GM18867 (cell line): ENCODE results near the gene BBX.

ENCODE experiments used
- ATAC-seq: cut with Tn5 transposase; IDR thresholded peaks from one replicate; pipeline ENCODE4 v1.9.1; 2021; ENCODE audit warnings: mild to moderate bottlenecking, moderate library complexity; ENCODE audit not compliant: unreplicated experiment

The BBX gene

GRCh38 chr3:107598926-107599771, 76.4 kb downstream of the BBX start:
- ATAC-seq: peak; percentile 84

GRCh38 chr3:107599772-107600145, 77.0 kb downstream of the BBX start:
- ATAC-seq: no peak

- no peak for ATAC-seq
Measured at GRCh38 chr3:107600780-107601179, 78.0 kb downstream of the BBX start.

DNA sequence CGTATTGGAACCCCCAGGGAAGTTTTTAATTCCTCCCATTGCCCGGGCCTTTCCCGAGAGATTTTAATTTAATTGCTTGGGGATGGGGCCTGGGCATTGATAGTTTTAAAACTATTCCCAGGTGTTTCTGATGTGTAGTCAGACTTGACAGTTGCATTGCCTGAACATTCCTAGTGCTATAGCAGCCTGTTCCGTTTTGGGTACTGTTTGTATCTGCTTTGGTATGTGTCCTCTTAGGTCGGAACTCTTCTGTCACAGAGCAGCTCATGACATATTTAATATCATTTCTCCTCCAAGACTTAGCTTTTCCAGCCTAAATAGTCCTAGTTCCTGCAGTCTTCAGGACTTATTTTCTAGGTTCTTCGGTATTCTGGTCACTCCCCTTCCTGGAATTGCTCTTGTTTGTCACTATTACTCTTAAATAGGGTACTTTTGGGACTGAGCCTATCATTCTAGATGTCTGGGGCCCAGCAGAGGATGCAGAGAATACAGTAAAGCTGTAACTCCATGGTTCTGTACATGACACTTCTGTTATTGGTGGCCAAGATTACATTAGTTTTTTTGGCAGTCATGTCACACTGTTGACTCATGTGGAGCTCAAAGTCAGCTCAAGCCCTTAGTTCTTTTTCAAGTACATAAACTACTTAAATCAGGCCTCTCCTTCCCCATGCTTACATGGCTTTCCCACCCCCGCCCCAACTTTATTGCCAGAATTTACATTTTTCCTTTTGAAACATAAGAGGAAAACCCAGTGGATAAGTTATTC, 81.5 kb downstream of the BBX start:
- ATAC-seq: no peak

GRCh38 chr3:107611775-107612469, 89.2 kb downstream of the BBX start:
- ATAC-seq: no peak

DNA sequence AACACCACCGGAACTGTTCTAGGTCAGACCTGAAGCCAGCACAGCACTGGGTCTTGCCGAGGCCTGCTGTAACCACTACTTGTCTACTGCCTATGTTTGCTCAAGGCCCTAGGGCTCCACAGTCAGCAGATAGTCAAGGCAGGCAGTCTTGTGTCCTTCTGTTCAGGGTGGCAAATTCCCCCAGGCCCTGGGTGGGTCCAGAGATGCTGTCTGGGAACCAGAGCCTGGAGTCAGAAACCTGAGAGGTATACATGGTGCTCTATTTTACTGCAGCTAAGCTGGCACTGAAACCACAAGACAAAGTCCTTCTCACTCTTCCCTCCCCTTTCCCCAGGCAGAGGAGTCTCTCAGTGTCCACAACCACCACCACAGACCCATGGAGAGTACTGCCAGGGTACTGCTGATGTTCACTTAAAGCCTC, 89.9 kb downstream of the BBX start:
- no peak for ATAC-seq

GRCh38 chr3:107619549-107619948, 96.8 kb downstream of the BBX start:
- ATAC-seq: no peak

GRCh38 chr3:107620534-107620933, 97.8 kb downstream of the BBX start:
- ATAC-seq: no peak

GRCh38 chr3:107621465-107621864, 98.7 kb downstream of the BBX start:
- no peak for ATAC-seq

GRCh38 chr3:107627962-107628542, 105.3 kb downstream of the BBX start:
- no peak for ATAC-seq

DNA sequence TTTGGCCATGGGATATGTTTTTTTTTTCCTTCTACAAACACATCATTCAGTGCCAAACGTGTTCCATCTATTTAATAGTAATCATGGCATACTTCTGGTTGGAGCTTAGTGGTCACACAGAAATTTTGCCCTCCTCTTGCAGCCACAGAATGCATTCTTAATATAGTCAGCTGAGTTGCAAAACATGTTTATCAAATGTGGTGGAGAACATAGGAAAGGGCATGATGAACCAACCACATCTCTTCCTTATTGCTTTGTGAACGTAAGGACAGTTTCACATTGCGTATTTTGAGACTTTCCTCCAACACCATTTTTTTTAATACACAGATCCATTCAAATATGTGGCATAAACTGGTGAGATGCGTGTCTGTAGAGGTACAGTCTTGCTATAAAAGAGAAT, 106.8 kb downstream of the BBX start:
- no peak for ATAC-seq

DNA sequence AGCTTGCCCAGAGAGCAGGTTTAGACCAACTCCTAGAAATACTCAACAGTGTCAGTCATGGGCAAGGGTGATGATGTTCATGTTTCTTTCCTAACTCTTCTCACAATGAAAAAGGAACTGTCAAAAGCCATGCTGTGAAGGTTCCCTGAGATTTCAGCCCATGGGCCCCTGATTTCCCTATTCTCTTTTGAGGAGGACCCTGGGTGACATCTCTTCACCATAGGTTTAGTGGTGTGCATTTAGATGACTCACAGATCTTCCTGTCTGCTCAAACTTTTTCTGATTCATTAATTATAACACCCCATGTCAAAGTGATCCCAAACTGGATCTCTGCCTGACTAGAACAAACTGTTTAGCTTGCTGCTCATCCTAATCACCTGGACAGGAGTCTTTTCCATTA, 108.0 kb downstream of the BBX start:
- ATAC-seq: no peak

DNA sequence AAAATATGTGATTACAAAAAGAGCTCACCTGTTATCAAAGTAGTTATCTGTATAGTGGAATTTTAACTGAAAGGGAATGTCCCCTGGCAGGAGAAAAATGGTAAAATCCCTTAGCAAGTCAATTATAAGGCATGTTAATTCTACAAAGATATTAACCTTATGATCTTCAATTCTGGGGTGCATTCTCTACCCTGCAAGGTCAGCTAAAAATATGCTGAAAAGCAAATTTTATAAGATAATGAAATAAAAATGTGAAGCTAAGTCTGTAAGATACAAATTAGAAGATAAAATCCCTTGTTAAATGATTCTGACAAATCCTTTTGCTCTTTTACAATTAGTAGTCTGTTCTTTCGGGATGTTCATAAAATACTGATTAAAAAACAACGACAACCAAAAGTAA, 109.8 kb downstream of the BBX start:
- ATAC-seq: no peak

DNA sequence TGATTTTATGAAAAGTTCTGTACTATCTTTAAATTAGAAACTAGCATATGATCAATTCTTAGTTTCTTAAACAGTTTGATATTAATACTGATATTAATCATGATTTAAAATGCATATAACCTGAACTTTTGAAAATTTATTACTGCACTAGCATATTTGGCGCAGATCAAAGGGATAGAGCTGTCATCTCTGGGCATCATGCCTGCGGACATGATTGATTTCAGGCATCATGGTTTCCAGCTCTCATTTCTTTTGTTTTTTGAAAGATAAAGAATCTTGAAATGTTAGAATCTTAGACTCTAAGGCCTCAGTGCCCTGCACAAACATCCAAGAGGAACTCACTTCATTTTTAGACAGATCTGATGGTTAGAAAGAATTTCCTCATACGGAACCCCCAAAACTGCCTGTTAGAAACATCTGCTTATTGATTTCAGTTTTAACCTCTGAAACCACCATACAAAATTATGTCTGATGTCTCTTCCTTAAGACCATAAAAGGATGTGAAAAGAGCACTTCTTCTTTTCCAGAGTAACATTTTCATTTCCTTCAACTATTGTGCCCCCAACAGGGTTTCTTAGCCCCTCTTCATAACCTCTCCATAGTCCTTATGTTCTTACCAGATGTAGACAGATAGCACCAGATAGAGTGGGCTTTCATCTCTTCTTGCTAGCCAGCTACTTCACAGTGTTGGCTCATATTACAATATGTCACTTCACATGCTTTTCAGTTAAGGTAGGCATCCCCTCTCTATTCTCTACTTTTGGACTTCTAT, 110.8 kb downstream of the BBX start:
- ATAC-seq: peak; percentile 98

DNA sequence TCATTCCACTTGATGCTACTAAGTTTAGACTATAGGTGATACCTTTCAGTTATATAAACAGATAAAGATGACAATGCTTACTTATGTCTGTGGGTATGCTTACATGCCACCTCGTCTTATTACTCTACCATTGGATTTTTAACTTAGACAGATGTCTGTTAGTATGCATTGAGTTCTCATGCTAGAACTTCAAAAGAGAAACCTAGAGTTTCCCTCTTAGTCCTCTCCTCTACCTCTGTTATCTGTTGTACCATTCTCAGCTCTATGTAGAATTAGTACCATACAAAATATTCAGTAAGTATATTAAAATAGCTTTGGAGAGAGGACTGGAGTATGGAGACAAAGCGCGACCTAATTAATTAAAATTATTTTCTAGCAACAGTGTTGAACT, 111.3 kb downstream of the BBX start:
- peak; percentile 31 for ATAC-seq

DNA sequence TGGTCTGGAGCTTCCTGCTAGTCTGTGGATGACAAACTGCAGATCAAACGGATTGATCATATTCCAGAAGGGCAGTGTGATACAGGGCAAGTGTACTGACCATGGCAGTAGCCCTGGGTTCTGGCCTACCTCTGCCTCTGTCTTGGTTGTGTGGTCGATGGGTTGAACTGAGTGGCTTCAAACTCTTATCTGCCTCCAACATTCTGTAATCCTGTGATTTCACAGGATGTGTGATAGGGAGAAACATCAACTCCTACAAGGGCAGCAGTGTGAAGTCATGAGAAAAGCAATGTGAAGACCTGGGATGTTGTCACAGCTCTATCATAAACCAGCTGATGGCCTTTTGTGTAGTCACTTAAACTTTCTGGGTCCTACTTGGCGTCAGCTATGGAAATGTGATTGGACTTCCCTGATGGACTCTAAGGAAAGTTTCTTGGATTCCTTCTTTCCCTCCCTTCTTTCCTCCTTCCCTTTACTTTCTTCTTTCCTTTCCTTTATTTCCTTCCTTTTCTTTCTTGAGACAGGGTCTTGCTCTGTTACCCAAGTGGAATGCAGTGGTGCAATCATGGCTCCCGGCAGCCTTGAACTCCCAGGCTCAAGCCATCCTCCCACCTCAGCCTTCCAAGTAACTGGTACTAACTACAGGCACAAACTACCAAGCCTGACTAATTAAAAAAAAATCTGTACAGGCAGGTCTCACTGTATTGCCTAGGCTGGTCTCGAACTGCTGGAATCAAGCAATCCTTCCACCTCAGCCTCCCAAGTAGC, 114.8 kb downstream of the BBX start:
- ATAC-seq: no peak

GRCh38 chr3:107641572-107642307, 119.0 kb downstream of the BBX start:
- ATAC-seq: peak; percentile 82

- peak; percentile 54 for ATAC-seq
Measured at GRCh38 chr3:107643038-107643883, 120.5 kb downstream of the BBX start.
